Umbilical cord (tissue), 2 donors: ENCODE data around the gene NDOR1. TPM values are rescaled to one million over a fixed set of nuclear protein-coding genes. Genes with fewer than 3 reads are reported as not detected.
A peak's percentile ranks its signal among the peaks of the same experiment; 100 is the strongest.

ENCODE experiments used
- DNase-seq: peaks from one replicate; pipeline ENCODE4 v3.0.0-alpha.2; 2015; ENCODE audit warnings: low spot score
- total RNA-seq: library from RNA; depleted of rRNA; stranded (reverse); fragments of >200 nt; gene quantifications from one replicate; pipeline ENCODE4 v1.2.3, GENCODE V29; 2014; ENCODE audit warnings: low replicate concordance; ENCODE audit not compliant: insufficient read depth

The NDOR1 gene
- total RNA-seq, 1 donor from 2014 or later: 0.72 TPM

- no peak for DNase-seq
These were observed 38.4 kb downstream of the NDOR1 start for GRCh38 chr9:137243626-137244485.

- no peak for DNase-seq
These were observed 39.3 kb downstream of the NDOR1 start for GRCh38 chr9:137244486-137245449.

GRCh38 chr9:137245450-137246421 is 40.2 kb downstream of the NDOR1 start:
- no peak for DNase-seq

GRCh38 chr9:137247135-137247915 is 41.8 kb downstream of the NDOR1 start:
- no peak for DNase-seq

- no peak for DNase-seq
These were observed 42.3 kb downstream of the NDOR1 start for GRCh38 chr9:137247916-137248175.

GRCh38 chr9:137250329-137251193 is 45.1 kb downstream of the NDOR1 start:
- DNase-seq: no peak

- DNase-seq: no peak
These were observed 45.6 kb downstream of the NDOR1 start, which contains the start of gene STPG3 for GRCh38 chr9:137251194-137251461. TSS of gene STPG3 (plus strand) at chr9:137251286. CDS start at chr9:137251287, 1 bp downstream.

GRCh38 chr9:137251490-137252268 is 46.2 kb downstream of the NDOR1 start:
- DNase-seq: no peak

- DNase-seq: no peak
These were observed 47.3 kb downstream of the NDOR1 start for GRCh38 chr9:137252555-137253506.

- DNase-seq: no peak
These were observed 48.5 kb downstream of the NDOR1 start for GRCh38 chr9:137253717-137254623.

GRCh38 chr9:137254624-137255447 is 49.3 kb downstream of the NDOR1 start, which contains the start of gene NELFB:
TSS of gene NELFB (plus strand) at chr9:137255327.
- DNase-seq: peak; percentile 93

GRCh38 chr9:137255448-137256114 is 50.1 kb downstream of the NDOR1 start:
- DNase-seq: no peak

- no peak for DNase-seq
These were observed 50.9 kb downstream of the NDOR1 start for GRCh38 chr9:137256362-137256761.

GRCh38 chr9:137256856-137257255 is 51.4 kb downstream of the NDOR1 start:
- DNase-seq: no peak
